Raji (cell line): ENCODE measurements around the gene RSAD1.

Experiments
- POLR2A ChIP-seq: IDR thresholded peaks from 2 replicates; pipeline ENCODE4 v1.6.1; 2011; ENCODE audit warnings: low read depth, low read length, control low read depth; ENCODE audit not compliant: insufficient read depth

The RSAD1 gene

DNA sequence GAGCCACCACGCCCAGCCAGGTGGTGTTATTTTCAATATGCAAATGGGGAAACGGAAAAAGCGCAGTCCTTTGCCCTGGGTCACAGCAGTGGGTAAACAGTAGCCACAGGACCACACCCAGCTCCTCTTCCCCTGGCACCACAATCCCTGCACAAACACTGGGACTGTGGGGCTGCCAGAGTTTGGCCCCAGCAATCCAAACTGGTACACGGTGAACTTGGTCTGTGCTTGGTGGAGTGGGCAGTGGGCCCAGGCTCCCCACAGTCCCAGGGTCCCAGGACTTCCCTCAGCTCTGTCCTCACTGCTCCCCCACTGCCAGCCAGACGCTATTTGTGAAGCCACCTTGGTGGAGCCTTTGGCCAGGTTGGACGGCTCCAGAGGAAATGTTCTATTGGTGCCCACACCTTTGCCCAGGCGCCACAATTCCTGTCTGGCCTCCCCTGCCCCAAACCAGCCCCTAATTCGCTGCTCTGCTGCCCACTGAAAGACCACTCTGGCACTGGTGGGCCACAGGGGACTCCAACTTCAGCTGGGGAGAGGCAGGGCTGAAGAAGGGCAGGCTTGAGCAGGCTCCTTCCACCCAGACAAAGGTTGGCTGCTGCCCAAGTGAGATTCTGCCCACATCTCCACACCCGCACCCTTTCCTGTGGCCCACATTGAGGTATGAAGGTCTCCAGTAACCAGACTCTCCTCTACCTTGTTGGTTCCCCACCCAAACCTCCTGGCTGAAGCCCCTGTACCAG is 12.1 kb upstream of the RSAD1 start:
- TF ChIP-seq POLR2A = 0 out of 2 replicates have a peak, but pooled peaks have one; percentile 27

DNA sequence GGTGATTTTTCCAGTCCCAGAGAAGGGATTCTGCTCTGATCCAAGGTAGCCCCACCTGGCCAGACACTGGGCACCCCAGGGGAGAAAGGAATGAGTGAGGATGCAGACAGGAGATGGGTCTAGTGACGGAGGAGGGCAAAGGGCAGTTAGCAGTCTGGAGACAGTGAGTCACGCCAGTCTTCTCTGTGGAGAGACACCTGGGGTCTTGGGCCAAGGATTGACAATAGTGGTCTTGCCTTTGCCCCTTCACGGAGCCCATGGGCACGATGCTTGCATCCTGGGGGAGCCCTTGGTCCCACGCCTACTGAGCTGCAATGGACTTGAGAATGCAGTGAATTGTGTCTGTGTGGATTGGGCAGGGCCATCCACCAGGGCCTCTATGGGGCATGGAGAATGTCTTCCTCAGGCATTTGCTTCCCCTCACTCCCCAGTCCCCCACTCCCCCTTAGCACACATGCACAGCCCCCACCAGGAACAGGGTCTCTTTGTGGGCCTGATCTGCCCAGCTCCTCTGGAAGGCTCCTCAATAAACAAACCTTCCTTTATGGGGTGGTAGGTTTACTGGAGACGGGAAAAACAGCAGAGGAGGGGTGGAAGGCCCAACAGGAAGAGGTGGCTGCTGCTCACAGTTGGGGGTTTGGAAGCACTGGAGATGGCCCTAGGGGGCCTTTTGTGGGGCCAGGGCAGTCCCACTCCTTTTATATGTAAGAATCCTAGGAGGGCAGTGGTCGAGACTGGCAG is 11.4 kb upstream of the RSAD1 start:
- TF ChIP-seq POLR2A = no peak

DNA sequence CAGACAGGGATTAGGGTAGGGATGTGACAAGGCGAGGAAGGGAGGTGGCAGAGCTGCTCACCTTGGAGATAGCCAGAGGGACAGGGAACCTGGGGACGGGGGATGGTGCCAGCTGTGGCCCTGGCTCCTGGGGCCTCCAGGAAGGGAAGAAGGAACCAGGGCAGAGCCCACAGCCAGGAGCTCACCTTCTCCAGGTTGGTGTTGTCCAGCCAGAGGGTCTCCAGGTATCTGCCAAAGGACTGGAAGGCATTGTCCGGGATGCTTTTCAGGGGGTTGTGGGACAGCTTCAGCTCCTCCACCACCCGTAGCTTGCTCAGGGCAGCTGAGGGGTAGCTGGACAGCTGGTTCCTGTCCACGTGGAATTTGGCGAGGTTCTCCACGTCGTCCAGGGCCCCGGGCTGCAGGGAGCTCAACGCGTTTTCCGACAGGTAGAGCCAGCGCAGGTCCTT is 10.8 kb upstream of the RSAD1 start:
- TF ChIP-seq POLR2A = no peak

DNA sequence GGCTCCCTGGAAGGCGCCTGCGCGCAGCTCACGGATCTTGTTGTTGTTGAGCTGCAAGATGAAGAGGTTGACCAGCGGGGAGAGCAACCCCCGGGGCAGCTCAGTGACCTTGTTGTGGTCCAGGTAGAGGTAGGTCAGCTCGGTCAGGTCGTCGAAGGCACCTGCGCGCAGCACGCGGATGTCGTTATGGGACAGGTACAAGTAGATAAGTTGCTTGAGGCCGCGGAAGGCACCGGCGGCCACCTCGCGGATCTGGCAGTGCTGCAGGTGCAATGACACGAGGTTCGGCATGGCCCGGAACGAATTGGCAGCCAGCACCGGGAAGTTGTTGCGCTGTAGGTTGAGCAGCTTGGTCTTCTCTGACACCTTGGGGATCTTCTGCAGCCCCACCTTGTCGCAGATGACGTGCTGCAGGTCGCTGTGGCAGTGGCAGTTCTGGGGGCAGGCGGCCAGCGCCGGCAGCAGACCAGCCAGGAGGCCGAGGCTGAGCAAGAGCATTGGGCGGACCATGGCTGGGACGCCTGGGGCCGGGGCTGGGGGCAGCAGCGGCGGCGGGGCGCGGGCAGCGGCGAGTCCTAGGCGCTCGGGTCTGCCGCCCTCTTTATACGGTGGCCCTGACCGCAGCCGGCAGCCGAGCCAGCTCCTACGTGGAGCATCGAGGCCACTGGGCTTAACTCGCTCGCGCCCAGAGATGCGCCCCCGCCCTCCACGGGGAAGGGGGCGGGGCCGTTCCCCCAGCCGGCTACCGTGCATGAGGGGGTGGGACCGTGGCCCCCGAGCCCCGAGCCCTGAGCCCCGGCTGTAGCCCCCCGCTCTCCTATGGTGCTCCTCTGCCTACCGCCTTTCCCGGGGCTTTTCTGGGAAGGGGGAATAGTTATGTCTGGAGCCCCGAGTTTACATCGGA is 10.1 kb upstream of the RSAD1 start, which contains the start of gene CHAD:
Gene CHAD, minus strand, starts transcription at position 577 of the 904 bp plus-strand sequence. Its CDS starts 67 bp downstream, at position 510.
- TF ChIP-seq POLR2A = no peak

DNA sequence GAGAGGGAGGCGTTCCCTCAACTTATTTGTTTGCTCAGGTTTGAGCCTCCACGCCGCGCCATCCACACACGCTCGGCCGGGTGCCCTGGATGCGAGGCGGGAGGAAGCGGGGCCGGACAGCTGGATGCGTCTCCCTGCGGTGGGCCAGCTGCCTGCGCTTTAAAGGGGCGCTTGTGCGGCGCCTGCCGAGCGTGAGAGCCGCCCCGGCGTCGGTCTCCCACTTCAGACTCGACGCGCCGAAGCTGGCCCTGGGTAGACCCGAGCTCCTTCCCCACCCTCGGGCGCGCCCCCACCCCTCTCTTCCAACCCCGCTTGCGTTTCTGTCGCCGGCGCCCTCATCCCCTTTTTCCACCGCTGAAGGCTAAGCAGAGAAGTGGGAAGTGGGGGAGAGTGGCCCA is 9.5 kb upstream of the RSAD1 start:
- no peak for TF ChIP-seq POLR2A

DNA sequence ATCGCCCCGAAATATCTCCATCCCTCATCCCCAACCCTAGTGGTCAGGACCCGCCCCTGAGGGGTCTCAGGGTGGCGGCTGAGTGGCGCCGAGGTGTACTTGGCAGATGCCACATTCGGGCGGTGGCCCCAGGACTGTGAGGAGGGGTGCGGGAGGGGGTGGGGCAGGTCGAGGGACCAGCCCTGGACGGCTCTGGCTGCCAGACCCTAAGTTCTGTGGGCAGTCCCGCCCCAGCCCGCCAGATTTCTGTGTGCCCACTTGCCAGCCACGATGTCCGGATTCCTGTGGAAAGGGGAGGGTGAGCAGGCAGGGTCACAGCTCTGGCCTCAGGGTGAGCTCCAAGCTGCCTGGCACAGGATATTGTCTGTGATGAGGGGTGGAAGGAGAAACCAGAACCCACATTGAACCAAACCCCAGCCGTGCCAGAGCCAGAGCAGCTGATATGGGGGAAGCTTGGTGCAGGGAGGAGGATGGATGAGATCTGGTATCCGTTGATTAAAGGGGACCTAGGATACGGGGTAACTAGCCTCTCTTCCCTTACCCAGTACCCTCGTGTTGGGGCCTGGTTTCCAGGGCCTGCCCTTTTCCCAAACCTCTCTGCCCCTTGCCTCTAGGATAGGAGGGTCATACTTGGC is 8.9 kb upstream of the RSAD1 start:
- no peak for TF ChIP-seq POLR2A

DNA sequence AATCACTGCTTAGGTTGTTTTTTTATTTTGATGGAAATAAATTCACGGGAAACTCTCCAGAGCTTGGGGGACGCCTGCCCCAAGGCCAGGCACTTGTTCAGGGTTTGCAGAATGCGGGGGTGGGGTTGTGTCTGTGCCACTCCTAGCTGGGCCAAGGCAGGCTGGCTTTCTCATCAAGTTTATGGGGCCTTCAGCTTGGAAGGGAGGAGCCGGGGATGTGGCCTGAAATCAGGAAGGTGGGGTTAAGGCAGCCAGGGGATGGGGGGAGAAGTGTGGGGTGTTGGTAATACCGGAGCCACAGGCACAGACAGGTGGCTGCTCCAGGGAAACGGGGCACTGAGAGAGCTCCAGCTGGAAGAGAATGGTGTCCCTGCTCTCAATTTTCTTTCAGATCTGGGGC is 8.2 kb upstream of the RSAD1 start:
- TF ChIP-seq POLR2A = no peak

DNA sequence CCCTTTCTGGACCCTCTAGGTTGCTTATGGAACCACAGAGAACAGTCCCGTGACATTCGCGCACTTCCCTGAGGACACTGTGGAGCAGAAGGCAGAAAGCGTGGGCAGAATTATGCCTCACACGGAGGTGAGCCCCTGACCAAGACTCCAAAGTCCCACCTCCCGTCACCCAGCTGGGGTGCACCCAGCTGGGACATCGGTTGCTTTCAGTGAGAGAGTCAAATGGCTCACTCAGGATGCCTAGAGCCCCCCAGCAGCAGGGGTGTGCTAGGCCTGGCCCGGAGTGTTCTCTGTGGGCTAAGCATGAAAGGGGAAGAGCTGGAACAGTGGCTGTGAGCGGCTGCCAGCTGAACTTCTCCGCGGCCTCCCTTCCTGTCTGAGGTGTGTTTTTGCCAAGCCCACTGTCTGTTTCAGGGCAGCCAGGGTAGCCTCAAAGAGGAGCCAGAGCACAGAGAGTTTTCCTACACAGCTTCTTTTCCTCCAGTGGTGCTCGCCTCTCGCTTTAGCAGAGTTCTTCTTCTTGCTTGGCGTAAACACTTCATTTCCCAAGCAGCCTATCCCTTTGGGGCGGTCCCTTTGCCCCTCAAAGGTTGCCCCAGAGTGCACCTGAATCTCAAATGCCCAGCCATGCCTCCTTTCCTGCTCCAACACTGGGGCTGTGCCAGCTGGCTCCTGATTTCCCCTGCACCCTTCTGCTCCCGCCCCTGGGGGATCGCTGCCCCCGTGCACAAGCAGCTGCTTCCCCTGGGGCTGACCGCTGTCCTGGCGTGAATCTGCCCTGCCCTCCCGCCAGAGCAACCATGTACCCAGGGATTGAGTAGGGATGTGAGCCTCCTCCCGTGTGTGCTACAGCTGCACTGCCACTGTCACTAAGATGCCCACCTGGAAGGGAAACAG is 7.4 kb upstream of the RSAD1 start:
- no peak for TF ChIP-seq POLR2A

DNA sequence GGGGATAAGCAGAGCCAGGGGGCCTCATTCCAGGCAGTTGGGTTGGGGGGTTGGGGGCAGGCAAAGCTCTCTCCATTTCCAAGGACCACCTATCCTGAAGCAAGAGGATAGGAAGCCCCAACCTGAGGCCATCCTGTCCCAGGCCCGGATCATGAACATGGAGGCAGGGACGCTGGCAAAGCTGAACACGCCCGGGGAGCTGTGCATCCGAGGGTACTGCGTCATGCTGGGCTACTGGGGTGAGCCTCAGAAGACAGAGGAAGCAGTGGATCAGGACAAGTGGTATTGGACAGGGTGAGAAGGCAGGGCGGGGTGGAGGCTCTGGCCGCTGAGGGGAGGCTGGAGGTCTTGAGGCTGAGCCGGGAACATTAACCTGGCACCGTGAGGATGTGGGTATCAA is 6.4 kb upstream of the RSAD1 start:
- TF ChIP-seq POLR2A = no peak

DNA sequence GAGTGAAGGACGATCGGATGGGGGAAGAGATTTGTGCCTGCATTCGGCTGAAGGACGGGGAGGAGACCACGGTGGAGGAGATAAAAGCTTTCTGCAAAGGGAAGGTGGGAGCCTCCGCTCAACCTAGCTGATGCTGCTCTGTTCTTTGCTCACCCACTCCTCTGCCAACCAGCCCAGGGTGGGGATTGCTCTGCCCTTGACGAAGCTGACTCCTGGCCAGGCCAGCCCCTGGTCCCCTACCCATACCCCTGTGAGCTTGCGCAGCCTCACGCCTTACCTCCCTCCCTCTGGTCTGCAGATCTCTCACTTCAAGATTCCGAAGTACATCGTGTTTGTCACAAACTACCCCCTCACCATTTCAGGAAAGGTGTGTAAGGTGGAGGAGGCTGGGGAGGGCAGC is 4.8 kb upstream of the RSAD1 start:
- TF ChIP-seq POLR2A = no peak

DNA sequence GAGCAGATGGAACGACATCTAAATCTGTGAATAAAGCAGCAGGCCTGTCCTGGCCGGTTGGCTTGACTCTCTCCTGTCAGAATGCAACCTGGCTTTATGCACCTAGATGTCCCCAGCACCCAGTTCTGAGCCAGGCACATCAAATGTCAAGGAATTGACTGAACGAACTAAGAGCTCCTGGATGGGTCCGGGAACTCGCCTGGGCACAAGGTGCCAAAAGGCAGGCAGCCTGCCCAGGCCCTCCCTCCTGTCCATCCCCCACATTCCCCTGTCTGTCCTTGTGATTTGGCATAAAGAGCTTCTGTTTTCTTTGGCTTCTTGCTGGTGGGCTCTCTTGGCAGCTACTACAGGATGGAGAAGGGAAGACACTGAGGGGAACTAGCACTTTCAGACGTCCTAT is 4.1 kb upstream of the RSAD1 start:
- TF ChIP-seq POLR2A = no peak

DNA sequence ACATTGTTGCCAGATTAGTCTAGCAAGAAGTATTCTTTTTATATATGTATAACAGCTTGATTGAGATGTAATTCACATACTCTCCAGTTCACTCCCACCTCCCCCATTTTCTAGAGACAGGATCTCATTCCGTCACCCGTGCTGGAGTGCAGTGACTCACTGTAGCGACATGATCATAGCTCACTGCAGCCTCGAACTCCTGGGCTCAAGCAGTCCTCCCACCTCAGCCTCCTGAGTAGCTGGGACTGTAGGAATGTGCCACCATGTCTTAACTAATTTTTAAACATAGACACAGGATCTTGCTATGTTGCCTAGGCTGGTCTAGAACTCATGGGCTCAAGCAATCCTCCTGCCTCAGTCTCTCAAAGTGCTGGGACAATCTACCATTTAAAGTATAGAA is 3.3 kb upstream of the RSAD1 start:
- TF ChIP-seq POLR2A = no peak

DNA sequence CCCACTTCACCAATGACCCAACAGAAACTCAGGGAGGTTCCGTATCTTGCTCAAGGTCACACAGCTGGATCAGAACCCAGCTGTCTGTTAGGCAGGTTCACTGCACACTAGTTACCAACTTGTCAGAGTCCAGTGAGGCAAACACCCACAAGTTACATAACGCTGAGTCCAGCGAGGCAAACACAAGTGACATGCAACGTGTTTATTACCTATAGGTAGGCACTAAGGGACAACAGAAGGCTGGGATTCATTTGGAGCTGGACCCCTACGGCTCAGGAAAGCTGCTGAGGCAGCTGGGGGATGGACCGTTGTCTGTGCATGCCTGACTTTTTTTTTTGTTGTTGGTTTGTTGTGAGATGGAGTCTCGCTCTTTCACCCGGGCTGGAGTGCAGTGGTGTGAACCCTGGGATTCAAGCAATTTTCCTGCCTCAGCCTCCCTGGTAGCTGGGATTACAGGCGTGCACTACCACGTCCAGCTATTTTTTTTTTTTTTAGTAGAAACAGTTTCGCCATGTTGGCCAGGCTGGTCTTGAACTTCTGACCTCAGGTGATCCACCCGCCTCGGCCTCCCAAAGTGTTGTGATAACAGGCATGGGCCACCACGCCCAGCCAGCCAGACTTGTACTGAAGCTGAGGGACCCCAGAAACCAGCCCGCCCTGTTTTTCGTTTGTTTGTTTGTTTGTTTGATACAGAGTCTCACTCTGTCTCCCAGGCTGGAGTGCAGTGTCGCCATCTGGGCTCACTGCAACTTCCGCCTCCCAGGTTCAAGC is 1.9 kb upstream of the RSAD1 start:
- TF ChIP-seq POLR2A = no peak
